ENCODE results near the gene IL6.
"Not testable (repeated sequence)": the region's sequence is repeated elsewhere in the genome, so short reads cannot be mapped to it uniquely, and the experiment has no call there.

IL6 gene

GRCh38 chr7:22726907-22727713, at the start of gene IL6:
IL6 (plus strand) TSS chr7:22727200; CDS start chr7:22727263, 63 bp downstream.
- DNase-seq (ENCODE audit: low spot score), result peak; percentile 84

GRCh38 chr7:22677263-22677662, 49.7 kb upstream of the IL6 start:
- not testable (repeated sequence) for DNase-seq (ENCODE audit: low spot score)

GRCh38 chr7:22677680-22678079, 49.3 kb upstream of the IL6 start:
- no peak for DNase-seq (ENCODE audit: low spot score)

GRCh38 chr7:22680482-22680911, 46.5 kb upstream of the IL6 start:
- DNase-seq (ENCODE audit: low spot score), result no peak

GRCh38 chr7:22681312-22681711, 45.7 kb upstream of the IL6 start:
- no peak for DNase-seq (ENCODE audit: low spot score)

GRCh38 chr7:22681852-22682657, 44.9 kb upstream of the IL6 start:
- no peak for DNase-seq (ENCODE audit: low spot score)

GRCh38 chr7:22683379-22683778, 43.6 kb upstream of the IL6 start:
- DNase-seq (ENCODE audit: low spot score), result no peak

GRCh38 chr7:22686620-22687019, 40.4 kb upstream of the IL6 start:
- DNase-seq (ENCODE audit: low spot score), result no peak

GRCh38 chr7:22688084-22688483, 38.9 kb upstream of the IL6 start:
- DNase-seq (ENCODE audit: low spot score), result no peak

- not testable (repeated sequence) for DNase-seq (ENCODE audit: low spot score)
These were observed 38.1 kb upstream of the IL6 start for GRCh38 chr7:22688934-22689333.

- DNase-seq (ENCODE audit: low spot score), result no peak
These were observed 32.3 kb upstream of the IL6 start for GRCh38 chr7:22694597-22695207.

- DNase-seq (ENCODE audit: low spot score), result no peak
These were observed 31.4 kb upstream of the IL6 start for GRCh38 chr7:22695476-22696132.

- no peak for DNase-seq (ENCODE audit: low spot score)
These were observed 30.3 kb upstream of the IL6 start for GRCh38 chr7:22696541-22697228.

GRCh38 chr7:22697322-22697859, 29.6 kb upstream of the IL6 start:
- DNase-seq (ENCODE audit: low spot score), result no peak

- DNase-seq (ENCODE audit: low spot score), result no peak
These were observed 29.0 kb upstream of the IL6 start for GRCh38 chr7:22697876-22698606.

- no peak for DNase-seq (ENCODE audit: low spot score)
These were observed 28.2 kb upstream of the IL6 start for GRCh38 chr7:22698767-22699166.

- DNase-seq (ENCODE audit: low spot score), result no peak
These were observed 26.4 kb upstream of the IL6 start for GRCh38 chr7:22700559-22701002.

- DNase-seq (ENCODE audit: low spot score), result no peak
These were observed 24.5 kb upstream of the IL6 start for GRCh38 chr7:22702516-22702915.

- DNase-seq (ENCODE audit: low spot score), result not testable (repeated sequence)
These were observed 23.7 kb upstream of the IL6 start for GRCh38 chr7:22703107-22703855.
